ENCODE measurements around the gene METTL1.
"Not testable (repeated sequence)": the region's sequence is repeated elsewhere in the genome, so short reads cannot be mapped to it uniquely, and the experiment has no call there.

The METTL1 gene

DNA sequence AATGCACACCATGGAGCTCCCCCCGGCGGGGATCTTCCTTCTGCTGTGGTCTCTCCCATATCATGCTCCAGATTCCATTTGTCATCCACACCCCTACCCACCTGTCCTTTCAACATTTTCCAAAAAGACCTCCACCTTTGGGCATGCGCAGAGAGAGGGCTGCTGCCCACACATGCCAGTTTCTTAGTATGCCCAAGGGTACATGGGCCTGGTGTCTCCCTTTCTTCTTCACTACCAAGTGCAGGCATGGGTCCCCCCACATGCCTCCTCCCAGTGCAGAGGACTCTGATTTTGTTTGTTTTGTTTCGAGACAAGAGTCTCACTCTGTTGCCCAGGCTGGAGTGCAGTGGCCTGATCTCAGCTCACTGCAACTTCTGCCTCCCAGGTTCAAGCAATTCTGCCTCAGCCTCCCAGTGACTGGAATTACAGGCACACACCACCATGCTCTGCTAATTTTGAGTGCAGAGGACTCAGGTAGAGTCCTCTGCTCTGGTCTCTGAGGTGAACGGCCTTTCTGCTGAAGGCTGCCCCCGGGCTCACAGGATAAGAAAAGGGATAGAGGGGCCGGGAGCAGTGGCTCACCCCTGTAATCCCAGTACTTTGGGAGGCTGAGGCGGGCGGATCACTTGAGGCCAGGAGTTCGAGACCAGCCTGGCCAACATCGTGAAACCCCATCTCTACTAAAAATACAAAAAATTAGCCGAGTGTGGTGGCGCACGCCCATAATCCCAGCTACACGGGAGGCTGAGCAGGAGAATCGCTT is 49.9 kb downstream of the METTL1 start:
- not testable (repeated sequence) for DNase-seq

GRCh38 chr12:57720606-57721595 is 51.0 kb downstream of the METTL1 start:
- DNase-seq = no peak

DNA sequence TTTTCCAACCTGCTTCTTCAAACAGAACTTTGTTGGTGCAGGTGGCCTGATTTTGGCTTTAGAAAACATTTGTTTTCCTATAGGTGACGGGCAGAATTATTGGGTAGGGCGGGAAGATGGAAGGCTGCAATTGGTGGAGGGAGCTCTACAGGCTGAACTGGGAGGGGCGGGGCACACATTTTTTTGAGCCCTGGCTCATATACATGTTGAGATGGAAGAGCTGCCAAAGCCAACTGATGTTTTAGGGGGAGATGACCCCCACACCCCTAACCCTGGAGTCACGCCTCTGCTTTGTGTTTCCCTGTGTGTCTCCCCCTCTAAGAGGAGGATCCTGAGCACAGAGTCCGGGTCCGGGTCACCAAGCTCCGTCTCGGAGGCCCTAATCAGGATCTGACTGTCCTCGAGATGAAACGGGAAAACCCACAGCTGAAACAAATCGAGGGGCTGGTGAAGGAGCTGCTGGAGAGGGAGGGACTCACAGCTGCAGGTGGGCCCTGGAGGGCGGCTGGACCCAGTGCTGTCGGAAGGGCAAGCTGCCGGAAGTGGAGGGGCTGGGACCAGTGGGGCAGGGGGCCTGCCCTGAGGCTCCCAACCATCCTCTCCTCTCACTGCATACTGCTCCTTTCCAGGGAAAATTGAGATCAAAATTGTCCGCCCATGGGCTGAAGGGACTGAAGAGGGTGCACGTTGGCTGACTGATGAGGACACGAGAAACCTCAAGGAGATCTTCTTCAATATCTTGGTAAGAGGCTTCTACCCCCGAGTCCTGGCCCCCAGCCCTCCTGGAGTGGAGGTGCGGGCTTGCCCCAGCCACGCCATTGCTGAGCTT is 51.9 kb downstream of the METTL1 start:
- no peak for DNase-seq

GRCh38 chr12:57718641-57719528 is 53.0 kb downstream of the METTL1 start:
- DNase-seq = no peak

Measured in SIG-M5 (cell line).